ACC112 (cell line): ENCODE results near the gene MIR17HG.

Source experiments
- H2AFZ ChIP-seq: fragments of 200-600 bp; sonication (generic); one replicate; pipeline ENCODE4 v1.6.0; 2017; ENCODE audit warnings: antibody characterized with exemption, low read length; ENCODE audit not compliant: unreplicated experiment
- H3K27ac ChIP-seq: fragments of 200-600 bp; sonication (generic); 2 replicates; pipeline ENCODE4 v1.5.1; 2014; ENCODE audit warnings: low read depth, mild to moderate bottlenecking, antibody characterized with exemption, low read length, moderate library complexity
- H3K27me3 ChIP-seq: fragments of 200-600 bp; sonication (generic); 2 replicates; pipeline ENCODE4 v1.6.1; 2014; ENCODE audit warnings: mild to moderate bottlenecking, antibody characterized with exemption, low read length, moderate library complexity, mixed read lengths; ENCODE audit not compliant: insufficient read depth
- H3K36me3 ChIP-seq: fragments of 200-600 bp; sonication (generic); 2 replicates; pipeline ENCODE4 v1.6.1; 2016; ENCODE audit warnings: mild to moderate bottlenecking, antibody characterized with exemption, low read length, moderate library complexity, mixed read lengths; ENCODE audit not compliant: insufficient read depth
- H3K4me1 ChIP-seq: fragments of 200-600 bp; sonication (generic); one replicate; pipeline ENCODE4 v1.6.1; 2016; ENCODE audit warnings: low read length, mixed read lengths; ENCODE audit not compliant: insufficient read depth, unreplicated experiment, control insufficient read depth
- H3K4me3 ChIP-seq: fragments of 200-600 bp; sonication (generic); 2 replicates; pipeline ENCODE4 v1.5.1; 2014; ENCODE audit warnings: mild to moderate bottlenecking, low read depth, low read length
- H3K79me2 ChIP-seq: fragments of 200-600 bp; sonication (generic); one replicate; pipeline ENCODE4 v1.6.0; 2016; ENCODE audit warnings: low read length; ENCODE audit not compliant: control insufficient read depth, unreplicated experiment, insufficient read depth

MIR17HG gene

DNA sequence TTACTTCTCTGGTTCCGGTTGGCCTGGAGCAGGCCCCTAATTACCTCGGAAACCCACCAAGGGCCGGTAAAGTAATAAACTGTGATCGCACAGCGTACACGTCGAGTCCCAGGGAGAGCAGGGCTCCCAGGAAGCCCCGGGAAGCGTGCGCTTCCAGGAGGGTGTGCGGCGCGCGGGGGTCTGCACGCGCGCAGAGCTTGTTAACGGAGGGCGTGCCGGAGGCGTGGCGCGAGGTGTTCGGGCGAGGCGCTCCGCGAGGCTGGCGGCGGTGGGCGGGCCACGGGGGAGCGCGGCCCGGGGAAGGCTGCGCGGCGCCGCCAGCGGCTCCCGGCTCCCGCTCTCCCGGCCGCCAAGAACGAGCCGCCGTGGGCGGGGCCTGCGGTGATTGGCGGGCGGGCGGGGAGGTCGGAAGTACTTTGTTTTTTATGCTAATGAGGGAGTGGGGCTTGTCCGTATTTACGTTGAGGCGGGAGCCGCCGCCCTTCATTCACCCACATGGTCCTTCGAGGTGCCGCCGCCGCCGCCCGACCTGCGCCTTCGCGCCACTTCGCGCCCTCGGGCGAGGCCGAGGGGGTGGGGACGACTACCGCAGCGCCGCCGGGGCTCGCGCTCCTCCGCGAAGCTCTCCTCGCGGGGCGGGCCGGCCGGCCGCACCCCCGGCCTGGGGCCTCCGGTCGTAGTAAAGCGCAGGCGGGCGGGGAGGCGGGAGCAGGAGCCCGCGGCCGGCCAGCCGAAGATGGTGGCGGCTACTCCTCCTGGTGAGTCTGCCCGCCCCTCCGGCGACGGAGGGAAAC lies at the start of gene MIR17HG:
Gene MIR17HG, plus strand, starts transcription at position 486 of the 794 bp plus-strand sequence.
- H3K4me3 ChIP-seq: peak within 1 kb of the TSS; percentile 80
- peaks cover 22% of the 10 kb centered on the region for H3K36me3 ChIP-seq
- H3K27ac ChIP-seq: peak within 1 kb of the TSS; percentile 59
- peaks cover 20% of the 10 kb centered on the region for H3K4me1 ChIP-seq
- peaks cover 48% of the 10 kb centered on the region for H3K27me3 ChIP-seq
- H2AFZ ChIP-seq: peak within 1 kb of the TSS; percentile 79
- peaks cover 34% of the 10 kb centered on the region for H3K79me2 ChIP-seq

DNA sequence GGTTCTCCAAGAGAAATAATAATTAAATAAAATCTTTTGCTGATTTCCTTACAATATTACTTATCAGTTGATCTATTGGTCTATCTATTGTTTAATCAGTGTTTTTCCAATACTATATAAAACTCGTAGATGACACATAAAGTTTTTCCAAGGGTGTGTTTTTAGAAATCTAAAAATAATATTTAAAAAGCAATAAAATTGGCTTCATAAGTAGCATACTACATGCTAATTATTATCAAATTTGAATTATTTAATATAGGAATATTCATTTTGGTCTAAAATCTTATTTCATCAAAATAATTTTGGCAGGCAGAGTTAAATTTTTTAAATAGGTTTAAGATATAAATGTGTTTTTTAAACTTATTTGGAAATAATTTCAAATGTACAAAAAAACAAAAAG lies 49.4 kb upstream of the MIR17HG start:
- no peaks in the 10 kb centered on the region for H3K4me1 ChIP-seq

DNA sequence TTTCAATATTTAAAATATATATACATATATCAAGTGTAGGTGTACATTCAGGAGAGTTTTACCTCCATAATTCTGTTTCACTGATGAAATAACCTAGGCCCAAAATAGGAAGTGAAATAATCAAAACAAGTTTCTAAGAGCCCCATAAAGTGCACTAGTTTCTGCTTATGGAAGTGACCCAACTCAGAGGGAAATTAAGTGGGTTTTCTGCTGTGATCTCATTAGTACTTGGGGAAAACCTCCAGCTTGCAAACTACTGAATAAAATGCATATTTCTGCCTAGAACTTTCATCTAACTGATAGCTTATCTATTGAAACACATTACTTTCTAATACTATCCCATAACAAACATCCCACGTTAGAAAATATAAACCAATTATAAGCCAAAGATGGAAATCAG lies 45.4 kb upstream of the MIR17HG start:
- peaks cover 7% of the 10 kb centered on the region; the same call in 1 of the 2 replicates for H3K27me3 ChIP-seq
- no peaks in the 10 kb centered on the region for H3K36me3 ChIP-seq
- H2AFZ ChIP-seq: no peak overlapping the region
- H3K4me1 ChIP-seq: no peaks in the 10 kb centered on the region
- H3K27ac ChIP-seq: no peak overlapping the region
- H3K4me3 ChIP-seq: no peak overlapping the region
- no peaks in the 10 kb centered on the region for H3K79me2 ChIP-seq

More for the DNA sequence above, 49.4 kb upstream of the MIR17HG start:
- H2AFZ ChIP-seq: no peak overlapping the region
- H3K4me3 ChIP-seq: no peak overlapping the region
- H3K27me3 ChIP-seq: peaks cover 24% of the 10 kb centered on the region; the same call in 1 of the 2 replicates
- H3K27ac ChIP-seq: no peak overlapping the region
- no peaks in the 10 kb centered on the region for H3K79me2 ChIP-seq
- no peaks in the 10 kb centered on the region for H3K36me3 ChIP-seq

DNA sequence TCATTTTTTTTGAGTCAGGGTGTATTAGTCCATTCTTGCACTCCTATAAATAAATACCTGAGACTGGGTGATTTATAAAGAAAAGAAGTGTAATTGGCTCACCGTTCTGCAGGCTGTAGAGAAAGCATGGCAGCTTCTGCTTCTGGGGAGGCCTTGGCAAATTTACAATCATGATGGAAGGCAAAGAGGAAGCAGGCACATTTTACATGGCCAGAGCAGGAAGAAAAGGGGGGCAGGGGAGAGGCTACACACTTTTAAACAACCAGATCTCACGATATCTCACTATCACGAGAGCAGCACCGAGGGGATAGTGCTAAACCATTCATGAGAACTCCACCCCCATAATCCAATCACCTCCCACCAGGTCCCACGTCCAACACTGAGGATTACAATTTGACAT lies 44.5 kb upstream of the MIR17HG start:
- no peak overlapping the region for H3K27ac ChIP-seq
- H3K36me3 ChIP-seq: no peaks in the 10 kb centered on the region
- no peak overlapping the region for H3K4me3 ChIP-seq
- no peaks in the 10 kb centered on the region for H3K4me1 ChIP-seq
- no peak overlapping the region for H2AFZ ChIP-seq
- peaks cover 13% of the 10 kb centered on the region; the same call in 1 of the 2 replicates for H3K27me3 ChIP-seq
- no peaks in the 10 kb centered on the region for H3K79me2 ChIP-seq

DNA sequence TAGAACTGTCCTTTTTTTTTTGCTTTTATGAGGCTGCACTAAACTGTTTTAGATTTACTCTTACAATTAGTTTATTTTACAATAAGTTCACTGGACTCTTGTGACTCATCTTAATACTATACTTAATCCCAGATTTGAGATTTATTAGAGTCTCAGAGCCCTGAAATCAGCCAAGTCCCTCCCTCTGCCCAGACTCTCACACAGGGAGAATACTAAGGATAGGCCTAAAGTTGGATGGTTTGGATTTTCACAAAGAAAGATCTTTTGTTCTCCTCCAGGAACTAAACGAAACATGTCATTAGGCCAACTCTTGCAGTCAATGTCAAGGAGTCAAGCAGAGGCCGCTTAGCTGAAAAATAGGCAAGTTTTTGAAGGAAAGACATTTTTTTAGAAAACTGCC lies 42.7 kb upstream of the MIR17HG start:
- H3K4me1 ChIP-seq: no peaks in the 10 kb centered on the region
- H3K4me3 ChIP-seq: no peak overlapping the region
- H2AFZ ChIP-seq: no peak overlapping the region
- H3K27me3 ChIP-seq: peaks cover 15% of the 10 kb centered on the region
- H3K27ac ChIP-seq: no peak overlapping the region
- H3K79me2 ChIP-seq: no peaks in the 10 kb centered on the region
- H3K36me3 ChIP-seq: no peaks in the 10 kb centered on the region

DNA sequence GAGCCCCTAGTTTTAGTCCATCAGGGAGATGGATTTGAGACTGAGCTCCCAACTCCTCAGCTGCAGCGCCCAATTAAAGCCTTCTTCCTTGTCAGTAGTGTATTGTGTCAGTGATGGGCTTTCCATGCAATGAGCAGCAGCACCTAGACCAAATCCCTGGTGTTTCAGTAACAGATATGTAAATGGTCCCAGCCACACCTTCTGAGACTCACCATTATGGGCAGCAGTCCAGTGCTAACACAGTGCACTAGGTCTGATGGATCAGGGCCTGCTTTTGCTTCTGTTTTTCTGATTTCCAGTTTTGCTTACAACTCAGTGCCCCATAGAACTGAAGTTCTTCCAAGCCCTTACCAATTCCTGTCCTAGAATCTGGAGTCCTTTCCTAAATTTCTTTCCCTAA lies 41.8 kb upstream of the MIR17HG start:
- Histone ChIP-seq H3K27me3 (peaks cover 20% of the 10 kb centered on the region), H3K4me1 (no peaks in the 10 kb centered on the region), H3K27ac (no peak overlapping the region), H3K36me3 (no peaks in the 10 kb centered on the region), H2AFZ (no peak overlapping the region), H3K4me3 (no peak overlapping the region), H3K79me2 (no peaks in the 10 kb centered on the region)

DNA sequence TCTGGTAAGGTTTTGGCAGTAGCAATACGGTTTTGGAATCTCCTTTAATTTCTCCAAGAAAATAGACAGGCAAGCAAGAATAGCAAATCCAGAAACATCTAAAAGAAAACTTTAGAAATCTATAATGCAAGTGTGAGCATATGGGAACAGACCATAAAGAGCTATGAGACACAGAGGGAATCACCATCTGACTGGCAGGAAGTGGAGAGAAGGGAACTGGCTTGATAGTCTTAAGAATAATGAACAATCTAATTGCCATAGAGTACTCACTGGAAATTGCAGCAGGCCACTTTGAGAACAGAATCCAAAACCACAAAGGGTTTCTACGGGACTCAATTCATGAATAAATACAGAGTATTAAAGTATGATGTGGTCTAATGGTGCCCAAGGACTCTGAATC lies 39.6 kb upstream of the MIR17HG start:
- H3K36me3 ChIP-seq: no peaks in the 10 kb centered on the region
- peaks cover 25% of the 10 kb centered on the region for H3K27me3 ChIP-seq
- no peaks in the 10 kb centered on the region for H3K4me1 ChIP-seq
- H3K79me2 ChIP-seq: no peaks in the 10 kb centered on the region
- no peak overlapping the region for H2AFZ ChIP-seq
- H3K27ac ChIP-seq: no peak overlapping the region
- no peak overlapping the region for H3K4me3 ChIP-seq

DNA sequence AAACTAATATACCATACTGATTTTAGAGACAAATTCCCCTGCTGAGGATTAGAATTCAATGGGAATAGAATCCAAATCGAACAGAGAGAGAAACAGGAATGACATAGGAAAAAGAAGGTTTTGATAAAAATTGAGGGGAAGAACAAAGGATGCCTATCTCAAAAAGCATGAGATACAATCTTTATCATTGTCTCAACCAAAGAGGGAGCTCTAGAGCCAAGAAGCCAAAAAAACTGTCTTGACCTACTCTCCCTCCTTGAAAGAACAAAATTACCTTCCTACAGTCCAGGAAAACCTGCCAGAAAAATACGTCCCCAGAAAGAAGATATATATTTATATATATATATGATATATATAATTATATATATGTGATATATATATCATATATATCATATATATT lies 39.2 kb upstream of the MIR17HG start:
- Histone ChIP-seq H3K27me3 (peaks cover 29% of the 10 kb centered on the region), H3K27ac (no peak overlapping the region), H3K4me3 (no peak overlapping the region), H2AFZ (no peak overlapping the region), H3K36me3 (no peaks in the 10 kb centered on the region), H3K79me2 (no peaks in the 10 kb centered on the region), H3K4me1 (no peaks in the 10 kb centered on the region)

DNA sequence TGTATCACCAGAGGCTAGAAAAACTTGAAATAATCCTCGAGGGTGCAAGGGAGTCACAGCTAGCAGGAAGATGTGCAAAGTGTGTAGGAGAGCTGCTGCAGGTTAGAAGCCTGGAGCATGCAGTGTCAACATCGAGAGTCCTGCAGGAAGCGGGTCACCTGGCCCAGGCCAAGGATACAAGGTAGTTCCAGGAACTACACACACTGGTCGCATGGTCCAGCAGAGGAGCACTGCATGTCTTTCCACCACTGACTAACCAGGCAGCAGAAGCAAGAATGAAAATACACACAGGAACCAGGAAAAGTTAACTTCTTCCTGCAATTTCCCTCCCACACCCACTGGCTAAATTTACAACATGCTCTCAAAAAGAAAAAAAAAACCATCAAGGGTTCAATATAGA lies 36.0 kb upstream of the MIR17HG start:
- no peaks in the 10 kb centered on the region for H3K36me3 ChIP-seq
- peaks cover 57% of the 10 kb centered on the region for H3K27me3 ChIP-seq
- no peaks in the 10 kb centered on the region for H3K79me2 ChIP-seq
- H3K27ac ChIP-seq: no peak overlapping the region
- no peak overlapping the region for H2AFZ ChIP-seq
- no peak overlapping the region for H3K4me3 ChIP-seq
- no peaks in the 10 kb centered on the region for H3K4me1 ChIP-seq

DNA sequence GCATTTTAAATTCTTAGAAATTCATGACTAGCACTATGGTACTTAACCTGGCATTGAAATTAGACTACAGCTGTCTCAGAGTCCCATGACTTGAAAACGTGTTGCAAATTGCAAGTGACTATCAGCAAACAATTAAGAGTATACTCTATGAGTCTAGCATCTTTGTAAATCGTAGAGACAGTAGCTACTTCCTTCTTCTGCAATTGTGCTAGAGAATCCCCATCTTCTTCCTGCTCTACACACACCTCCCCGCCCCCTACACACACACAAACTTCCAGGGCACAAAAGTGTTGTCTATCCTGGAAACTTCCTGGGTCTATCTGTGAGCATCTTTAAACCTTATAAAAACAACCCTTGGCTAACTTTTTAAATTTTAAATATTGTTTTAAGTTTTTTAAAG lies 35.2 kb upstream of the MIR17HG start:
- H3K79me2 ChIP-seq: no peaks in the 10 kb centered on the region
- peaks cover 65% of the 10 kb centered on the region for H3K27me3 ChIP-seq
- H3K4me1 ChIP-seq: no peaks in the 10 kb centered on the region

DNA sequence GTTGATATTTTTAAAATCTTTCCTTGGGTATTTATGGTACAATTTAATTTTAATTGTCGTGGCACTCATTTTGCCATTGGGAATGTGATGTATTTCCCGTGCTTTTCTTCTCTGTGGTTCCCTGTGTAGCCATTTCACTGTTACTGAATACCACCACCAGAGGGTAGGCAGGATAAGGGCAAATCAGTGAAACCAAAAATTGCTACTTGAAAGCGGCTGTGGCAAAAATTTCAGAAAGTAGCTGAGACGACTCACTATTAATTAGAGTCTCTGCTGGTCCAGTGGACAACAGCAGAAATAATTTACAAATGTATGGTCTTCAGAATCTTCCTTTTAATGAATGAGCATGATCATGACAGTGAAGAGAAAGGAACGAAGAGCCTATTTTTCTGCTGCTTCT lies 34.4 kb upstream of the MIR17HG start:
- Histone ChIP-seq H3K27me3 (peaks cover 63% of the 10 kb centered on the region), H2AFZ (no peak overlapping the region), H3K4me3 (no peak overlapping the region), H3K36me3 (no peaks in the 10 kb centered on the region), H3K4me1 (no peaks in the 10 kb centered on the region), H3K79me2 (no peaks in the 10 kb centered on the region), H3K27ac (no peak overlapping the region)

More for the DNA sequence above, 35.2 kb upstream of the MIR17HG start:
- Histone ChIP-seq H2AFZ (no peak overlapping the region), H3K36me3 (no peaks in the 10 kb centered on the region), H3K4me3 (no peak overlapping the region), H3K27ac (no peak overlapping the region)
